ENCODE data around the gene MAP3K19. TPM values are rescaled to one million over a fixed set of nuclear protein-coding genes. Genes with fewer than 3 reads are reported as not detected.

Gene MAP3K19
- total RNA-seq, 1 experiment from 2014 or later: not detected

- Histone ChIP-seq H3K4me3 (ENCODE audit: low read length) (no peak overlapping the region), H3K36me3 (ENCODE audit: low read depth, low read length) (peaks cover 9% of the 10 kb centered on the region), H3K79me2 (ENCODE audit: low read length) (peaks cover 17% of the 10 kb centered on the region; the same call in 1 of the 2 replicates), H3K27me3 (ENCODE audit: low read length) (no peaks in the 10 kb centered on the region), H3K9me2 (replicated peaks; ENCODE audit: low read length) (no peaks in the 10 kb centered on the region), H3K27ac (ENCODE audit: low read length) (no peak overlapping the region), H2AFZ (ENCODE audit: low read length) (no peak overlapping the region), H3K9ac (ENCODE audit: low read length) (no peak overlapping the region), H3K4me1 (ENCODE audit: insufficient read depth, low read length) (peaks cover 8% of the 10 kb centered on the region; the same call in 1 of the 2 replicates), H3K9me3 (ENCODE audit: low read length) (0 out of 2 replicates have a peak, but pooled peaks cover under 1% of the 10 kb centered on the region), H3F3A (ENCODE audit: low read length, unreplicated experiment) (no peaks in the 10 kb centered on the region), H3K4me2 (ENCODE audit: low read length) (no peak overlapping the region), H4K20me1 (ENCODE audit: low read length) (no peaks in the 10 kb centered on the region)
- no TSS peak for BruUV-seq (replicated peaks)
- no peak for DNase-seq
- ChIA-PET CTCF (no interaction called here), POLR2A (ENCODE audit: unreplicated experiment) (no interaction called here)
- TF ChIP-seq EZH2phosphoT487 (IDR thresholded peaks at IDR 0.05; ENCODE audit: borderline replicate concordance, low read length) (no peak), CTCF (conservative IDR thresholded peaks at IDR 0.05; ENCODE audit: low read depth, low read length) (no peak), EZH2 (IDR thresholded peaks at IDR 0.05; ENCODE audit: low read length, unreplicated experiment) (no peak)
- no peak for ATAC-seq
- intact Hi-C loops (cut with micrococcal nuclease): no loop called here
Measured at GRCh38 chr2:135078417-135078816, 31.2 kb upstream of the MAP3K19 start.

DNA sequence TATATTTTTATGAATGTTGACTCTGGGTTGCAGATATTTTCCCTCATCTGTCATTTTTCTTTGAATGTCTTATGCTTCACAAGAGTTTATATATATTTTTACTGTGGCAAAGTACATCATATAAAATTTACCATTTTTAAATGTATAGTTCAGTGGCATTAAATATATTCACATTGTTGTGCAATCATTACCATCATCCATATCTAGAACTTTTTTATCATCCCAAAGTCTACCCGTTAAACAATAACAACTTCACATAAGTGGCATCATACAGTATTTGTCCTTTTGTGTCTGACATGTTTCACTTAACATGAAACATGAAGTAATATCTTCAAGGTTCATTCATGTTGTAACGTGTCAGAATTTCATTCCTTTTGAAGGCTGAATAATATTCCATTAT, 29.3 kb upstream of the MAP3K19 start:
- Histone ChIP-seq H4K20me1 (ENCODE audit: low read length) (no peaks in the 10 kb centered on the region), H3K27ac (ENCODE audit: low read length) (no peak overlapping the region), H3K4me3 (ENCODE audit: low read length) (no peak overlapping the region), H3K79me2 (ENCODE audit: low read length) (peaks cover 27% of the 10 kb centered on the region), H3K4me2 (ENCODE audit: low read length) (no peak overlapping the region), H3K9ac (ENCODE audit: low read length) (no peak overlapping the region), H3K36me3 (ENCODE audit: low read depth, low read length) (peaks cover 28% of the 10 kb centered on the region), H3K9me2 (replicated peaks; ENCODE audit: low read length) (no peaks in the 10 kb centered on the region), H2AFZ (ENCODE audit: low read length) (no peak overlapping the region), H3K27me3 (ENCODE audit: low read length) (no peaks in the 10 kb centered on the region), H3K9me3 (ENCODE audit: low read length) (peaks cover 18% of the 10 kb centered on the region), H3K4me1 (ENCODE audit: insufficient read depth, low read length) (peaks cover 8% of the 10 kb centered on the region; the same call in 1 of the 2 replicates), H3F3A (ENCODE audit: low read length, unreplicated experiment) (no peaks in the 10 kb centered on the region)
- ATAC-seq: no peak
- DNase-seq: no peak
- BruUV-seq (replicated peaks): no TSS peak
- ChIA-PET CTCF (no interaction called here), POLR2A (ENCODE audit: unreplicated experiment) (no interaction called here)
- intact Hi-C loops (cut with micrococcal nuclease): no loop called here
- no peak for TF ChIP-seq EZH2 (IDR thresholded peaks at IDR 0.05; ENCODE audit: low read length, unreplicated experiment)
- no peak for TF ChIP-seq EZH2phosphoT487 (IDR thresholded peaks at IDR 0.05; ENCODE audit: borderline replicate concordance, low read length)
- TF ChIP-seq CTCF (conservative IDR thresholded peaks at IDR 0.05; ENCODE audit: low read depth, low read length): no peak

- peaks cover 51% of the 10 kb centered on the region for H3K36me3 ChIP-seq (ENCODE audit: low read depth, low read length)
- peak overlapping the region; percentile 32; the same call in 1 of the 2 replicates for H3K4me2 ChIP-seq (ENCODE audit: low read length)
- no peaks in the 10 kb centered on the region for H3K9me2 ChIP-seq (replicated peaks; ENCODE audit: low read length)
- H2AFZ ChIP-seq (ENCODE audit: low read length): no peak overlapping the region
- peaks cover 33% of the 10 kb centered on the region for H3K79me2 ChIP-seq (ENCODE audit: low read length)
- TF ChIP-seq CTCF (conservative IDR thresholded peaks at IDR 0.05; ENCODE audit: low read depth, low read length) (no peak), EZH2 (IDR thresholded peaks at IDR 0.05; ENCODE audit: low read length, unreplicated experiment) (no peak), EZH2phosphoT487 (IDR thresholded peaks at IDR 0.05; ENCODE audit: borderline replicate concordance, low read length) (no peak)
- no peaks in the 10 kb centered on the region for H3F3A ChIP-seq (ENCODE audit: low read length, unreplicated experiment)
- no TSS peak for BruUV-seq (replicated peaks)
- H3K27ac ChIP-seq (ENCODE audit: low read length): peak overlapping the region; percentile 46
- peak; percentile 86 for ATAC-seq
- no peaks in the 10 kb centered on the region for H3K27me3 ChIP-seq (ENCODE audit: low read length)
- ChIA-PET CTCF (no interaction called here), POLR2A (ENCODE audit: unreplicated experiment) (no interaction called here)
- H3K9ac ChIP-seq (ENCODE audit: low read length): no peak overlapping the region
- H3K4me1 ChIP-seq (ENCODE audit: insufficient read depth, low read length): peaks cover 8% of the 10 kb centered on the region; the same call in 1 of the 2 replicates
- intact Hi-C loops (cut with micrococcal nuclease): no loop called here
- peak; percentile 79 for DNase-seq
- no peaks in the 10 kb centered on the region for H4K20me1 ChIP-seq (ENCODE audit: low read length)
- no peak overlapping the region for H3K4me3 ChIP-seq (ENCODE audit: low read length)
- H3K9me3 ChIP-seq (ENCODE audit: low read length): peaks cover 34% of the 10 kb centered on the region
Measured at GRCh38 chr2:135074216-135074615, 27.0 kb upstream of the MAP3K19 start.
